HCT116 (cell line): ENCODE measurements around the gene ATP6V1B1. TPM values are rescaled to one million over a fixed set of nuclear protein-coding genes. Genes with fewer than 3 reads are reported as not detected.

ENCODE experiments used
- ATAC-seq: fragments of 200-7000 bp; cut with Tn5 transposase; 2 replicates; pipeline ENCODE4 v1.9.1; 2020; ENCODE audit warnings: mild to moderate bottlenecking, moderate library complexity
- BruUV-seq: library from RNA; stranded (reverse); fragments of 400-500 nt; replicated peaks from 2 replicates; lab custom pipeline; 2021; lab: Mats Ljungman, UMichigan
- CTCF ChIA-PET: fragments of 300-600 bp; sonication (Branson Sonifier 250); formaldehyde crosslinking; loops from one replicate; lab custom pipeline; 2021; ENCODE audit warnings: antibody characterized with exemption; lab: Charles Lee
- POLR2A ChIA-PET: fragments of 300-600, 350-600 bp; sonication (Branson Sonifier 250); formaldehyde crosslinking; loops from one replicate; lab custom pipeline; 2021; ENCODE audit warnings: antibody characterized with exemption; lab: Charles Lee
- RAD21 ChIA-PET, 2 experiments: fragments of 300-600 bp; sonication (Branson Sonifier 250); formaldehyde crosslinking; loops; one replicate each; lab custom pipeline; 2023; ENCODE audit warnings: low total read pairs in 2 of 2; ENCODE audit not compliant: uncharacterized antibody in 2 of 2, unreplicated experiment in 2 of 2, low non-redundant PET in 1 of 2; lab: Charles Lee
- DNase-seq: peaks from one replicate; pipeline ENCODE4 v3.0.0-alpha.2; 2010; ENCODE audit warnings: low read depth, low spot score
- H2AFZ ChIP-seq: fragments of 200-600 bp; shearing (Covaris generic), sonication (generic); 2 replicates; pipeline ENCODE4 v1.6.1; 2017; ENCODE audit warnings: low read depth, mixed run types, mixed read lengths, antibody characterized with exemption, low read length; ENCODE audit not compliant: poor library complexity, severe bottlenecking
- H3K27ac ChIP-seq: 2 replicates; pipeline ENCODE4 v1.5.1; 2012; ENCODE audit warnings: low read depth, low read length
- H3K27me3 ChIP-seq: fragments of 200-600 bp; sonication (generic); 2 replicates; pipeline ENCODE4 v1.6.1; 2016; ENCODE audit warnings: mixed run types, low read length, mixed read lengths; ENCODE audit not compliant: insufficient read depth
- H3K36me3 ChIP-seq, 2 experiments: fragments of 200-500 bp in 1 of 2; fragments of 200-600 bp in 1 of 2; sonication (Bioruptor generic) in 1 of 2; sonication (generic) in 1 of 2; 2 replicates each; pipeline versions ENCODE4 v1.5.1 to v1.6.1; 2014 to 2016; ENCODE audit warnings: low read length in 2 of 2, inconsistent platforms in 1 of 2, mixed read lengths in 1 of 2, mixed run types in 1 of 2; ENCODE audit not compliant: insufficient read depth in 2 of 2, control insufficient read depth in 1 of 2
- H3K4me1 ChIP-seq, 2 experiments: fragments of 200-600 bp in 1 of 2; sonication (generic) in 1 of 2; 2 replicates each; pipeline versions ENCODE4 v1.5.1 to v1.6.1; 2012 to 2017; ENCODE audit warnings: low read length in 2 of 2, inconsistent platforms in 1 of 2, mild to moderate bottlenecking in 1 of 2, mixed read lengths in 1 of 2, mixed run types in 1 of 2, moderate library complexity in 1 of 2; ENCODE audit not compliant: insufficient read depth in 2 of 2, control insufficient read depth in 1 of 2
- H3K4me2 ChIP-seq: fragments of 200-600 bp; sonication (generic); 2 replicates; pipeline ENCODE4 v1.6.1; 2017; ENCODE audit warnings: mixed run types, low read length, mixed read lengths
- H3K4me3 ChIP-seq, 2 experiments: fragments of 200-600 bp in 1 of 2; sonication (generic) in 1 of 2; replicated peaks in 1 of 2; 2 replicates each; pipeline ENCODE4 v1.5.1; 2011 to 2016; ENCODE audit warnings: low read length in 2 of 2, control low read depth in 1 of 2, low read depth in 1 of 2, mild to moderate bottlenecking in 1 of 2, mixed read lengths in 1 of 2, mixed run types in 1 of 2
- H3K79me2 ChIP-seq: fragments of 200-600 bp; sonication (generic); 2 replicates; pipeline ENCODE4 v1.6.1; 2017; ENCODE audit warnings: mild to moderate bottlenecking, mixed run types, low read length, moderate library complexity, mixed read lengths; ENCODE audit not compliant: insufficient read depth
- H3K9ac ChIP-seq: fragments of 200-600 bp; sonication (generic); 2 replicates; pipeline ENCODE4 v1.6.1; 2016; ENCODE audit warnings: low read length, mixed read lengths
- H3K9me2 ChIP-seq: fragments of 200-600 bp; sonication (generic), shearing (Covaris generic); 2 replicates; pipeline ENCODE4 v1.6.1; 2017; ENCODE audit warnings: mixed run types, mild to moderate bottlenecking, moderate library complexity; ENCODE audit not compliant: insufficient read depth
- H3K9me3 ChIP-seq, 2 experiments: fragments of 200-500 bp in 1 of 2; fragments of 200-600 bp in 1 of 2; sonication (Bioruptor generic) in 1 of 2; sonication (generic) in 1 of 2; 2 replicates each; pipeline ENCODE4 v1.6.1; 2014 to 2017; ENCODE audit warnings: low read length in 2 of 2, mixed read lengths in 2 of 2, inconsistent platforms in 1 of 2, low read depth in 1 of 2, mild to moderate bottlenecking in 1 of 2, mixed run types in 1 of 2, moderate library complexity in 1 of 2; ENCODE audit not compliant: control insufficient read depth in 1 of 2, insufficient read depth in 1 of 2
- H4K20me1 ChIP-seq: fragments of 200-600 bp; sonication (generic), shearing (Covaris generic); 2 replicates; pipeline ENCODE4 v1.6.1; 2017; ENCODE audit warnings: mixed run types, mild to moderate bottlenecking, moderate library complexity; ENCODE audit not compliant: insufficient read depth
- EZH2 ChIP-seq: fragments of 200-600 bp; sonication (generic); IDR thresholded peaks from 2 replicates; pipeline ENCODE4 v1.6.1; 2017; ENCODE audit warnings: antibody characterized with exemption, mixed run types
- EZH2phosphoT487 ChIP-seq: fragments of 200-600 bp; IDR thresholded peaks from 2 replicates; pipeline ENCODE4 v1.6.1; 2018; ENCODE audit warnings: antibody characterized with exemption, borderline replicate concordance
- FOSL1 ChIP-seq: IDR thresholded peaks from 2 replicates; pipeline ENCODE4 v1.6.1; 2012; ENCODE audit warnings: low read depth
- MAX ChIP-seq: IDR thresholded peaks from 2 replicates; pipeline ENCODE4 v1.6.1; 2012
- POLR2AphosphoS5 ChIP-seq: IDR thresholded peaks from 2 replicates; pipeline ENCODE4 v1.6.1; 2011; ENCODE audit warnings: mild to moderate bottlenecking, low read depth, low read length, moderate library complexity
- RAD21 ChIP-seq: IDR thresholded peaks from 2 replicates; pipeline ENCODE4 v1.6.1; 2012; ENCODE audit warnings: low read depth, mild to moderate bottlenecking
- REST ChIP-seq: IDR thresholded peaks from 2 replicates; pipeline ENCODE4 v1.6.1; 2012; ENCODE audit warnings: low read depth
- SP1 ChIP-seq: IDR thresholded peaks from 2 replicates; pipeline ENCODE4 v1.6.1; 2012; ENCODE audit warnings: low read depth
- YY1 ChIP-seq: IDR thresholded peaks from 2 replicates; pipeline ENCODE4 v1.6.1; 2011; ENCODE audit warnings: low read length, low read depth, moderate library complexity, mild to moderate bottlenecking; ENCODE audit not compliant: insufficient replicate concordance; ENCODE audit errors: extremely low read depth
- ZBTB33 ChIP-seq: IDR thresholded peaks from 2 replicates; pipeline ENCODE4 v1.6.1; 2011; ENCODE audit warnings: mild to moderate bottlenecking, low read length, moderate library complexity; ENCODE audit not compliant: insufficient replicate concordance; ENCODE audit errors: extremely low read depth
- ZFX ChIP-seq: fragments of 450-650 bp; IDR thresholded peaks from 2 replicates; pipeline ENCODE4 v1.6.1; 2017
- ZNF274 ChIP-seq: fragments of 200-500 bp; sonication (Bioruptor generic); IDR thresholded peaks from 2 replicates; pipeline ENCODE4 v1.6.1; 2014; ENCODE audit warnings: mild to moderate bottlenecking, low read depth, low read length, inconsistent platforms
- intact Hi-C: fragments of 100-400 bp; cut with micrococcal nuclease; formaldehyde crosslinking; loops from 2 replicates; pipeline ENCODE4 v1.10.0; 2022
- total RNA-seq: library from RNA; stranded (reverse); gene quantifications from one replicate; pipeline ENCODE4 v1.2.1, GENCODE V29; 2021; ENCODE audit not compliant: unreplicated experiment

The ATP6V1B1 gene
- total RNA-seq, 1 experiment from 2014 or later = 0.74 TPM

- no peak for TF ChIP-seq ZBTB33
- no peak for TF ChIP-seq EZH2phosphoT487
- TF ChIP-seq ZFX = no peak
- TF ChIP-seq ZNF274 = no peak
- TF ChIP-seq SP1 = no peak
- TF ChIP-seq EZH2 = no peak
Observed at GRCh38 chr2:70920367-70920715, 15.4 kb upstream of the ATP6V1B1 start (continued).

- Histone ChIP-seq H3K36me3 (no peaks in the 10 kb centered on the region), H2AFZ (no peak overlapping the region), H3K9me3 (no peaks in the 10 kb centered on the region), H4K20me1 (no peaks in the 10 kb centered on the region), H3K4me1 (no peaks in the 10 kb centered on the region), H3K4me2 (no peak overlapping the region), H3K27ac (no peak overlapping the region), H3K9me2 (no peaks in the 10 kb centered on the region), H3K4me3 (no peak overlapping the region), H3K79me2 (no peaks in the 10 kb centered on the region), H3K9ac (no peak overlapping the region), H3K27me3 (no peaks in the 10 kb centered on the region)
- CTCF ChIA-PET = interaction anchor here (0.7 to 1.6 kb wide), 5 partner anchors 9 to 60 kb away, joined by 3 to 6 read pairs (median 3); no protein-coding TSS in a partner anchor
- DNase-seq (no peak), ATAC-seq (no peak)
- RAD21 ChIA-PET = interaction anchor here in 1 of 2 experiments (0.6 kb wide), 2 partner anchors 50 to 54 kb away, joined by 3 read pairs; no protein-coding TSS in a partner anchor
- intact Hi-C loops = no loop called here
- no peak for TF ChIP-seq POLR2AphosphoS5
- TF ChIP-seq FOSL1 = no peak
- TF ChIP-seq RAD21 = no peak
- no peak for TF ChIP-seq YY1
- TF ChIP-seq MAX = no peak
- TF ChIP-seq REST = no peak
- BruUV-seq = no TSS peak
- POLR2A ChIA-PET = no interaction called here
Observed at GRCh38 chr2:70921031-70921430, 14.7 kb upstream of the ATP6V1B1 start.
